GM23338 (cell line): ENCODE data around the gene PCDH10. TPM values are rescaled to one million over a fixed set of nuclear protein-coding genes. Genes with fewer than 3 reads are reported as not detected.

Source experiments
- ATAC-seq: fragments of 200-7000 bp; cut with Tn5 transposase; 3 replicates; pipeline ENCODE4 v1.9.1; 2020
- DNase-seq: peaks from one replicate; pipeline ENCODE4 v3.0.0-alpha.2; 2015; ENCODE audit warnings: low spot score
- H2AFZ ChIP-seq: fragments of 200-600 bp; sonication (generic); 2 replicates; pipeline ENCODE4 v1.8.0; 2016; ENCODE audit warnings: antibody characterized with exemption, mild to moderate bottlenecking, moderate library complexity
- H3F3A ChIP-seq: fragments of 200-600 bp; sonication (generic); replicated peaks from 2 replicates; pipeline ENCODE4 v1.8.0; 2017; ENCODE audit warnings: antibody characterized with exemption, mixed run types, low read depth
- H3K27ac ChIP-seq: fragments of 200-600 bp; sonication (generic); 2 replicates; pipeline ENCODE4 v1.6.1; 2016; ENCODE audit warnings: low read depth
- H3K27me3 ChIP-seq: fragments of 200-600 bp; sonication (generic); 2 replicates; pipeline ENCODE4 v1.8.0; 2016; ENCODE audit warnings: mild to moderate bottlenecking, mixed run types, moderate library complexity; ENCODE audit not compliant: insufficient read depth
- H3K36me3 ChIP-seq: fragments of 200-600 bp; sonication (generic); 2 replicates; pipeline ENCODE4 v1.8.0; 2016; ENCODE audit warnings: mild to moderate bottlenecking; ENCODE audit not compliant: insufficient read depth
- H3K4me1 ChIP-seq: fragments of 200-600 bp; sonication (generic); 2 replicates; pipeline ENCODE4 v1.8.0; 2016; ENCODE audit warnings: mild to moderate bottlenecking, moderate library complexity; ENCODE audit not compliant: insufficient read depth
- H3K4me2 ChIP-seq: fragments of 200-600 bp; sonication (generic); 2 replicates; pipeline ENCODE4 v1.7.1; 2017; ENCODE audit warnings: mixed run types
- H3K4me3 ChIP-seq: fragments of 200-600 bp; sonication (generic); 2 replicates; pipeline ENCODE4 v1.6.1; 2016; ENCODE audit warnings: mixed run types
- H3K79me2 ChIP-seq: fragments of 200-600 bp; sonication (generic); replicated peaks from 2 replicates; pipeline ENCODE4 v1.8.0; 2017; ENCODE audit warnings: mild to moderate bottlenecking; ENCODE audit not compliant: insufficient read depth
- H3K9me2 ChIP-seq: fragments of 200-600 bp; sonication (generic); 2 replicates; pipeline ENCODE4 v1.8.0; 2017; ENCODE audit not compliant: insufficient read depth
- H4K20me1 ChIP-seq: fragments of 200-600 bp; sonication (generic); replicated peaks from 2 replicates; pipeline ENCODE4 v1.8.0; 2017; ENCODE audit warnings: mild to moderate bottlenecking; ENCODE audit not compliant: insufficient read depth
- H3K27ac Mint-ChIP-seq: 2 replicates; pipeline ENCODE4 v1.8.0; 2020; ENCODE audit warnings: inconsistent platforms, mild to moderate bottlenecking, moderate library complexity, mixed read lengths
- H3K27me3 Mint-ChIP-seq: 3 replicates; pipeline ENCODE4 v1.8.0; 2022; ENCODE audit warnings: low read depth, mild to moderate bottlenecking, moderate library complexity, mixed read lengths, inconsistent platforms; ENCODE audit not compliant: insufficient read depth, poor library complexity
- H3K36me3 Mint-ChIP-seq: 3 replicates; pipeline ENCODE4 v1.8.0; 2021; ENCODE audit warnings: low read depth, mild to moderate bottlenecking, inconsistent platforms, moderate library complexity, mixed read lengths
- H3K4me1 Mint-ChIP-seq: 3 replicates; pipeline ENCODE4 v1.8.0; 2020; ENCODE audit warnings: mild to moderate bottlenecking, inconsistent platforms, mixed read lengths
- H3K4me3 Mint-ChIP-seq: 3 replicates; pipeline ENCODE4 v1.8.0; 2021; ENCODE audit warnings: moderate library complexity, mild to moderate bottlenecking, inconsistent platforms, mixed read lengths
- H3K9me3 Mint-ChIP-seq: 3 replicates; pipeline ENCODE4 v1.8.0; 2020; ENCODE audit warnings: moderate library complexity, mild to moderate bottlenecking, inconsistent platforms, mixed read lengths
- EZH2 ChIP-seq: fragments of 200-600 bp; sonication (generic); IDR thresholded peaks from one replicate; pipeline ENCODE4 v1.8.0; 2017; ENCODE audit warnings: antibody characterized with exemption, mild to moderate bottlenecking, low read depth; ENCODE audit not compliant: unreplicated experiment
- POLR2AphosphoS5 ChIP-seq: IDR thresholded peaks from 2 replicates; pipeline ENCODE4 v1.6.1; 2016; ENCODE audit warnings: antibody characterized with exemption, low read depth
- REST ChIP-seq: IDR thresholded peaks from one replicate; pipeline ENCODE4 v1.6.1; 2018; ENCODE audit warnings: antibody characterized with exemption; ENCODE audit not compliant: unreplicated experiment
- ZNF462 ChIP-seq: fragments of 250-450 bp; sonication (Bioruptor Pico); IDR thresholded peaks from 2 replicates; pipeline ENCODE4 v1.5.0; 2020; ENCODE audit warnings: mild to moderate bottlenecking, moderate library complexity
- polyA plus RNA-seq: library from polyadenylated mRNA; unstranded; fragments of >200 nt; fragmentation: Nextera tagmentation; extraction: Ambion mirVana; gene quantifications from 2 replicates; pipeline ENCODE4 v1.2.1, GENCODE V29; 2016
- total RNA-seq: library from RNA; depleted of rRNA; stranded (reverse); fragments of >200 nt; shearing (Covaris generic); gene quantifications from 2 replicates; pipeline ENCODE4 v1.2.3, GENCODE V29; 2014

Gene PCDH10
- total and polyA plus RNA-seq, 2 experiments from 2014 or later, result 1.2 to 4.0 TPM

GRCh38 chr4:133149364-133149695 lies 236 bp downstream of the PCDH10 start:
- H2AFZ ChIP-seq, result no peak overlapping the region; the same call in 1 of the 2 replicates
- H3K27me3 ChIP-seq, result peaks cover 94% of the 10 kb centered on the region
- peak overlapping the region; percentile 68 for H3K4me3 Mint-ChIP-seq
- H3K4me3 ChIP-seq, result peak overlapping the region; percentile 69
- H4K20me1 ChIP-seq, result 0 out of 2 replicates have a peak, but pooled peaks cover 5% of the 10 kb centered on the region
- peaks cover 45% of the 10 kb centered on the region for H3K4me1 ChIP-seq
- H3K27ac Mint-ChIP-seq, result no peak overlapping the region
- no peaks in the 10 kb centered on the region; the same call in 2 of the 3 replicates for H3K9me3 Mint-ChIP-seq
- no peaks in the 10 kb centered on the region; the same call in 2 of the 3 replicates for H3K36me3 Mint-ChIP-seq
- peak overlapping the region; percentile 93 for H3K4me2 ChIP-seq
- H3K9me2 ChIP-seq, result no peaks in the 10 kb centered on the region
- no peaks in the 10 kb centered on the region for H3K36me3 ChIP-seq
- DNase-seq (no peak), ATAC-seq (no peak)
- H3F3A ChIP-seq, result no peaks in the 10 kb centered on the region
- H3K79me2 ChIP-seq, result no peaks in the 10 kb centered on the region
- no peak overlapping the region for H3K27ac ChIP-seq
- peaks cover 78% of the 10 kb centered on the region for H3K27me3 Mint-ChIP-seq
- peaks cover 37% of the 10 kb centered on the region for H3K4me1 Mint-ChIP-seq
- TF ChIP-seq REST (no peak), EZH2 (peak; percentile 46)

DNA sequence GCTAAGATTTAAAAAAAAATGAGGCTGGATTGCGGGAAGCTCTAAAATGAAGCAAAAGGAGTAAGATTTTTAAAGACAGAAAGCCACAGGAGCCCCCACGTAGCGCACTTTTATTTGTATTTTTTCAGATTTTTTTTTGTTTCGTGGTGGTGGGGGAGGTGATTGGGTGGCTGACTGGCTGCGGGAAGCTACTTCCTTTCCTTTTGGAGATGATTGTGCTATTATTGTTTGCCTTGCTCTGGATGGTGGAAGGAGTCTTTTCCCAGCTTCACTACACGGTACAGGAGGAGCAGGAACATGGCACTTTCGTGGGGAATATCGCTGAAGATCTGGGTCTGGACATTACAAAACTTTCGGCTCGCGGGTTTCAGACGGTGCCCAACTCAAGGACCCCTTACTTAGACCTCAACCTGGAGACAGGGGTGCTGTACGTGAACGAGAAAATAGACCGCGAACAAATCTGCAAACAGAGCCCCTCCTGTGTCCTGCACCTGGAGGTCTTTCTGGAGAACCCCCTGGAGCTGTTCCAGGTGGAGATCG lies 908 bp downstream of the PCDH10 start:
- Histone ChIP-seq H3K9me2 (no peaks in the 10 kb centered on the region), H3K36me3 (no peaks in the 10 kb centered on the region), H3K27ac (no peak overlapping the region), H3K79me2 (no peaks in the 10 kb centered on the region), H2AFZ (peak overlapping the region; percentile 95), H3F3A (no peaks in the 10 kb centered on the region), H3K4me2 (peak overlapping the region; percentile 93), H4K20me1 (0 out of 2 replicates have a peak, but pooled peaks cover 5% of the 10 kb centered on the region), H3K4me3 (peak overlapping the region; percentile 69), H3K27me3 (peaks cover 93% of the 10 kb centered on the region), H3K4me1 (peaks cover 48% of the 10 kb centered on the region)
- TF ChIP-seq POLR2AphosphoS5, result no peak
- TF ChIP-seq EZH2, result peak; percentile 60
- TF ChIP-seq ZNF462 (CRISPR knock-in tag), result no peak
- no peak for ATAC-seq
- H3K36me3 Mint-ChIP-seq, result no peaks in the 10 kb centered on the region; the same call in 2 of the 3 replicates
- no peak overlapping the region for H3K27ac Mint-ChIP-seq
- H3K9me3 Mint-ChIP-seq, result no peaks in the 10 kb centered on the region; the same call in 2 of the 3 replicates
- DNase-seq, result peak; percentile 3
- H3K27me3 Mint-ChIP-seq, result peaks cover 78% of the 10 kb centered on the region
- H3K4me3 Mint-ChIP-seq, result peak overlapping the region; percentile 68
- H3K4me1 Mint-ChIP-seq, result peaks cover 42% of the 10 kb centered on the region
